Omental fat pad (tissue), 4 donors: ENCODE data around the gene RCBTB1. TPM values are rescaled to one million over a fixed set of nuclear protein-coding genes. Genes with fewer than 3 reads are reported as not detected.

Experiments used
- ATAC-seq: fragments of 150-250 bp; one replicate; pipeline ENCODE4 v1.9.1; 2016; ENCODE audit warnings: mild to moderate bottlenecking, moderate library complexity; ENCODE audit not compliant: low FRiP score
- DNase-seq: peaks from one replicate; pipeline ENCODE4 v3.0.0-alpha.2; 2019; ENCODE audit warnings: low spot score
- CTCF ChIP-seq, 3 donors: fragments of 450-650 bp; IDR thresholded peaks; one replicate each; pipeline ENCODE4 v1.5.1; 2016 to 2017; ENCODE audit warnings: antibody characterized with exemption in 3 of 3, mild to moderate bottlenecking in 3 of 3, moderate library complexity in 2 of 3
- total RNA-seq, 4 donors: library from RNA; depleted of rRNA; stranded (reverse); fragments of >200 nt; gene quantifications; one replicate each; pipeline ENCODE4 v1.1.0, GENCODE V29; 2016

The RCBTB1 gene
- total RNA-seq, 4 donors from 2014 or later = 8.4 to 17.5 (median 11.1) TPM

DNA sequence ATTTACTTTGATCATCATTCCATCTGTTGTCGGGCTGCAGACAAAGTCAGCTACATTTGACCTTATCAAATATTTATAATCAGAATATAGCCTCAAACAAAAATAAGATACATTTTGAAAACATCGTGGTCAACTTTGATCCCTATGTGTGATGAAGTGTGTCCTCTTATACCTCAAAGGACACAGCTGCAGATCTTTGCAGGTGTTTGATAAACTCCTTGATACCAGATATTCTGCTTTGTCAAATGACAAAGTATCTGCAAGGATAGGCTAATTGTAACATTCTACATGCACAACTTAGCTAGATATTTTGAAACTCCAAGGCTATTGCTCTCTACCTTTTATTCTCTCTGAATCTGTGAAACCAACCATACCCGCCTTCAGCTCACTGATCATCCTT is 45.6 kb downstream of the RCBTB1 start:
- DNase-seq (no peak), ATAC-seq (no peak)
- TF ChIP-seq CTCF (IDR thresholded peaks at IDR 0.05) = no peak

GRCh38 chr13:49539313-49539712 is 46.0 kb downstream of the RCBTB1 start:
- TF ChIP-seq CTCF (IDR thresholded peaks at IDR 0.05) = no peak
- ATAC-seq (no peak), DNase-seq (no peak)

- DNase-seq (no peak), ATAC-seq (no peak)
- no peak for TF ChIP-seq CTCF (IDR thresholded peaks at IDR 0.05)
These were observed 47.0 kb downstream of the RCBTB1 start for GRCh38 chr13:49538404-49538803.

GRCh38 chr13:49536144-49536873 is 49.0 kb downstream of the RCBTB1 start:
- no peak for DNase-seq
- no peak for ATAC-seq
- no peak for TF ChIP-seq CTCF (IDR thresholded peaks at IDR 0.05)

GRCh38 chr13:49533591-49534269 is 51.6 kb downstream of the RCBTB1 start:
- ATAC-seq (no peak), DNase-seq (no peak)
- no peak for TF ChIP-seq CTCF (IDR thresholded peaks at IDR 0.05)

GRCh38 chr13:49533011-49533410 is 52.3 kb downstream of the RCBTB1 start:
- TF ChIP-seq CTCF (IDR thresholded peaks at IDR 0.05) = no peak
- ATAC-seq = no peak
- no peak for DNase-seq

DNA sequence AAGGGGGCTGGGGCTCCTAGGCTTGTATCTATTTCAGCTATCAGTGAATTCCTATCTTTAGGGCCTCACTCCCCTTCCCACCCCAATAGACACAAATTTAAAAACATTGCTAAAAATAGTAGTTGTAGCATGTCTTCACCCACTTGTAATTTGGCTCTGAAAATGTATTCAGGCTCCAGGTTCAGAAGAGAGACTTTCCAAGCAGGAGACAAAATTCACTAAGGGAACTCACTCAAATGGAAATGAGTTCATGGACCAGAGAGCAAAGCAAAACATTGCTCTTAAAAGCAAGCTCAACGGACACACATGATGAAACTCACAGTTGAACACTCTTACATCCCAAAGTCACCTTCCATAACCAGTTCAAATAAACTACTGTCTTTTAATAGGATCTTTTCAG is 52.8 kb downstream of the RCBTB1 start:
- no peak for ATAC-seq
- DNase-seq = no peak
- TF ChIP-seq CTCF (IDR thresholded peaks at IDR 0.05) = no peak
